Chondrocyte (in vitro differentiated cells): Measurements from ENCODE around the gene OXLD1. TPM values are rescaled to one million over a fixed set of nuclear protein-coding genes. Genes with fewer than 3 reads are reported as not detected.

Experiments used
- DNase-seq: peaks from one replicate; pipeline ENCODE4 v3.0.0; 2021; ENCODE audit warnings: mixed read lengths, low spot score
- H3K27ac Mint-ChIP-seq: one replicate; pipeline ENCODE4 v1.8.0; 2021; ENCODE audit warnings: mild to moderate bottlenecking, moderate library complexity, mixed read lengths; ENCODE audit not compliant: unreplicated experiment
- H3K27me3 Mint-ChIP-seq: 2 replicates; pipeline ENCODE4 v1.8.0; 2021; ENCODE audit warnings: low read depth, mixed read lengths
- H3K36me3 Mint-ChIP-seq: 2 replicates; pipeline ENCODE4 v1.8.0; 2021; ENCODE audit warnings: low read depth, mixed read lengths
- H3K4me1 Mint-ChIP-seq: 2 replicates; pipeline ENCODE4 v1.8.0; 2021; ENCODE audit warnings: low read depth, mild to moderate bottlenecking, mixed read lengths
- H3K4me3 Mint-ChIP-seq: one replicate; pipeline ENCODE4 v1.8.0; 2021; ENCODE audit warnings: mild to moderate bottlenecking, moderate library complexity, mixed read lengths; ENCODE audit not compliant: unreplicated experiment
- H3K9me3 Mint-ChIP-seq: 2 replicates; pipeline ENCODE4 v1.8.0; 2021; ENCODE audit warnings: low read depth, mixed read lengths
- total RNA-seq: library from RNA; stranded (reverse); gene quantifications from 3 replicates; pipeline ENCODE4 v1.2.1, GENCODE V29; 2021
- TF ChIP-seq, protein P1 (sequence below): fragments of 200-600 bp; sonication (generic); IDR thresholded peaks from 2 replicates; pipeline ENCODE4 v1.5.0; 2021; ENCODE audit warnings: antibody characterized with exemption, mild to moderate bottlenecking, moderate library complexity

OXLD1 gene
- total RNA-seq, 1 donor from 2014 or later, result 24.2 TPM

DNA sequence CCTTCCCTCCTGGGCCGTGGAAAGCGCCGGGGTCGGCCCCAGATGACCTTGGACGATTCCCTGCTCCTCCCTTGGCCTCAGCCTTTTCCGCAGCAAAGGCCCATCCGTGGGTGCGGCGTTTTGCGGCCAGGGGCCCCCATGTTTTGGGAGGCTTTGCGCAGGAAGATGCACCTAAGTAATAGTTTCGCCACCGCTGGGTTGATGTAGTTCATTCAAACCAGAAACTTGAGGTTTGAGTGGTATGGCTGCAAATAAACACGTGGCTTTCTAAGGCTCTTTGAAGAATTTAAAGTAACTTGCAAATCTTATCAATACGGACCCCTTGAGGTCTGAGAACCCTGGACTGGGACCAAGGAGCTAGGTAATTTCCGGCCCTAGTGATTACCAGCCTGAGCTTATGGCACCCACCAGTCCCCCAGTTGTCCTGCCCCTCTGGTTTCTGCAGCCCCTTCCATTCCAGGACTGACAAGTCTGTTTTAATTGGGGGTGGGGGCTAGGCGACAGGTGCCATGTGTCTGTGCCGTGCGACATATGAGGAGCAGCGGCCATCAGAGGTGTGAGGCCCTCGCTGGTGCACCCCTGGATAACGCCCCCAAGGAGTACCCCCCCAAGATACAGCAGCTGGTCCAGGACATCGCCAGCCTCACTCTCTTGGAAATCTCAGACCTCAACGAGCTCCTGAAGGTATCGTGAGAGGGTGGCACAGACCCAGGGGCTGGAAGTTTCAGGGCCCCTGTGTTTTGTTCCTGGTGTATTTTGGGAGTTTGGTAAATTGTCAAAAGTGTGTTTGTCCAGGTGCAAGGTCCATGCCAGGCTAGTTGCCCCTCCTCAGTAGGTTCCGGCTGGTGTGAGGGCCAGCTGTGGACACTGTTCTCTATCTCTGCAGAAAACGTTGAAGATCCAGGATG, 37.6 kb upstream of the OXLD1 start:
- H3K27me3 Mint-ChIP-seq, result no peaks in the 10 kb centered on the region
- H3K36me3 Mint-ChIP-seq, result peaks cover 15% of the 10 kb centered on the region
- no peaks in the 10 kb centered on the region for H3K9me3 Mint-ChIP-seq
- DNase-seq, result no peak
- peak overlapping the region; percentile 95 for H3K4me3 Mint-ChIP-seq
- TF ChIP-seq, protein P1, sequence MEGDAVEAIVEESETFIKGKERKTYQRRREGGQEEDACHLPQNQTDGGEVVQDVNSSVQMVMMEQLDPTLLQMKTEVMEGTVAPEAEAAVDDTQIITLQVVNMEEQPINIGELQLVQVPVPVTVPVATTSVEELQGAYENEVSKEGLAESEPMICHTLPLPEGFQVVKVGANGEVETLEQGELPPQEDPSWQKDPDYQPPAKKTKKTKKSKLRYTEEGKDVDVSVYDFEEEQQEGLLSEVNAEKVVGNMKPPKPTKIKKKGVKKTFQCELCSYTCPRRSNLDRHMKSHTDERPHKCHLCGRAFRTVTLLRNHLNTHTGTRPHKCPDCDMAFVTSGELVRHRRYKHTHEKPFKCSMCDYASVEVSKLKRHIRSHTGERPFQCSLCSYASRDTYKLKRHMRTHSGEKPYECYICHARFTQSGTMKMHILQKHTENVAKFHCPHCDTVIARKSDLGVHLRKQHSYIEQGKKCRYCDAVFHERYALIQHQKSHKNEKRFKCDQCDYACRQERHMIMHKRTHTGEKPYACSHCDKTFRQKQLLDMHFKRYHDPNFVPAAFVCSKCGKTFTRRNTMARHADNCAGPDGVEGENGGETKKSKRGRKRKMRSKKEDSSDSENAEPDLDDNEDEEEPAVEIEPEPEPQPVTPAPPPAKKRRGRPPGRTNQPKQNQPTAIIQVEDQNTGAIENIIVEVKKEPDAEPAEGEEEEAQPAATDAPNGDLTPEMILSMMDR, result no peak
- peaks cover 28% of the 10 kb centered on the region for H3K4me1 Mint-ChIP-seq
- H3K27ac Mint-ChIP-seq, result peak overlapping the region; percentile 54

DNA sequence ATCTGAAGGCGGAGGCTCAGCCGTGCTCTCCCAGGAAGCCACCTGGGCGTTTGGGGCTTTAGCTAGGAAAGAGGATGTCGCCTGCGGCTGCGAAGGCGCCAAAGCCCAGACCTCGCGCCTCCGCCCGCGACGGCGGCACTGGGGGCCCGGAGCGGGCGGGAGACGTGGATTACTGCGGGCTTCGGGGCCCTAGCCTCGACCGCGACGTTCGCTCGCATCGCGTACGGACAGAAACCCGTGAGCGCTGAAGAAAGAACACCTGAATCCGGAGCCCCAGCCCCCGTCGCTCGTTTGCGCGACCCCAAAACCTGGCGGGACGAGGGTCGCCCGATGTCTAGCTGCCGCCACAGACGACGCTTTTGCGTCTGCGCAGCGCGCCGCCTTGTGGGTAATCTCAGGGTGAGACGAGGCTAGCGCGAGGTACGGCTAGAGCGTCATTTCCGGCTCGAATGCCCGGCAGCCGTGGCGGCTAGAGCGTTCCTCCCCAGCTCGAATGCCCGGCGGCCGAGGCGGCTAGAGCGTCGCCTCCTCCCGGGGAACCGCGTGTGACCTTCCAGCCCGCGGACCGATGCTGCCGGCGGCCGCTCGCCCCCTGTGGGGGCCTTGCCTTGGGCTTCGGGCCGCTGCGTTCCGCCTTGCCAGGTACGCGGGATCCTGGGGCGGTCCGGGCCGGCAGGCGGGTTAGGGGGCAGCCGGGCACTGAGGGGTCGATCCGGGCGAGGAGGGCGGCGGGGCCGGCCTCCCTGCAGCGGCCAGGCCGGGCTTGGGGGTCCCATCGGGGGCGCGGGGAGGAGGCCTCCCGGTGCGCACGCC, 36.7 kb upstream of the OXLD1 start, which contains the start of gene MRPL12:
Gene MRPL12, plus strand, starts transcription at position 434 of the 813 bp plus-strand sequence. Its CDS starts 135 bp downstream, at position 569.
- Mint-ChIP-seq H3K36me3 (peaks cover 18% of the 10 kb centered on the region), H3K27me3 (no peaks in the 10 kb centered on the region), H3K9me3 (no peaks in the 10 kb centered on the region), H3K27ac (peak within 1 kb of the TSS; percentile 95), H3K4me1 (peaks cover 28% of the 10 kb centered on the region), H3K4me3 (peak within 1 kb of the TSS; percentile 95)
- TF ChIP-seq, protein P1, result peak; percentile 60
- DNase-seq, result no peak

DNA sequence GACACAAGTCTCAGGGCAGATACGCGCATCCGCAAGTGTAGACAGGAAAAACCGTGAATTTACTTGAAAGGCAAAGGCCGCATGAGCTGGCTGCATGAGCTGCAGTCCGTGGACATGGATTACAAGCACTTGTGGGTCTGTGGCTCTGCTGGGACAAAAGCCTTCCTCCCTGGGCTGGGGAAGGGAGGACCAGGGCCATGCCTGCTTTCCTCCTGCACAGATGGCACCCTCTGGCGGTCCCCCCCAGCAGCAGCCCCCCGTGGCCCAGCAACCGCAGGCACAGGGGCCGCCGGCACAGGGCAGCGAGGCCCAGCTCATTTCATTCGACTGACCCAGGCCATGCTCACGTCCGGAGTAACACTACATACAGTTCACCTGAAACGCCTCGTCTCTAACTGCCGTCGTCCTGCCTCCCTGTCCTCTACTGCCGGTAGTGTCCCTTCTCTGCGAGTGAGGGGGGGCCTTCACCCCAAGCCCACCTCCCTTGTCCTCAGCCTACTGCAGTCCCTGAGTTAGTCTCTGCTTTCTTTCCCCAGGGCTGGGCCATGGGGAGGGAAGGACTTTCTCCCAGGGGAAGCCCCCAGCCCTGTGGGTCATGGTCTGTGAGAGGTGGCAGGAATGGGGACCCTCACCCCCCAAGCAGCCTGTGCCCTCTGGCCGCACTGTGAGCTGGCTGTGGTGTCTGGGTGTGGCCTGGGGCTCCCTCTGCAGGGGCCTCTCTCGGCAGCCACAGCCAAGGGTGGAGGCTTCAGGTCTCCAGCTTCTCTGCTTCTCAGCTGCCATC, 35.1 kb upstream of the OXLD1 start:
- Mint-ChIP-seq H3K27me3 (no peaks in the 10 kb centered on the region), H3K36me3 (peaks cover 22% of the 10 kb centered on the region), H3K4me1 (peaks cover 28% of the 10 kb centered on the region), H3K9me3 (no peaks in the 10 kb centered on the region), H3K27ac (peak overlapping the region; percentile 95), H3K4me3 (peak overlapping the region; percentile 95)
- no peak for DNase-seq
- TF ChIP-seq, protein P1, result peak; percentile 18

DNA sequence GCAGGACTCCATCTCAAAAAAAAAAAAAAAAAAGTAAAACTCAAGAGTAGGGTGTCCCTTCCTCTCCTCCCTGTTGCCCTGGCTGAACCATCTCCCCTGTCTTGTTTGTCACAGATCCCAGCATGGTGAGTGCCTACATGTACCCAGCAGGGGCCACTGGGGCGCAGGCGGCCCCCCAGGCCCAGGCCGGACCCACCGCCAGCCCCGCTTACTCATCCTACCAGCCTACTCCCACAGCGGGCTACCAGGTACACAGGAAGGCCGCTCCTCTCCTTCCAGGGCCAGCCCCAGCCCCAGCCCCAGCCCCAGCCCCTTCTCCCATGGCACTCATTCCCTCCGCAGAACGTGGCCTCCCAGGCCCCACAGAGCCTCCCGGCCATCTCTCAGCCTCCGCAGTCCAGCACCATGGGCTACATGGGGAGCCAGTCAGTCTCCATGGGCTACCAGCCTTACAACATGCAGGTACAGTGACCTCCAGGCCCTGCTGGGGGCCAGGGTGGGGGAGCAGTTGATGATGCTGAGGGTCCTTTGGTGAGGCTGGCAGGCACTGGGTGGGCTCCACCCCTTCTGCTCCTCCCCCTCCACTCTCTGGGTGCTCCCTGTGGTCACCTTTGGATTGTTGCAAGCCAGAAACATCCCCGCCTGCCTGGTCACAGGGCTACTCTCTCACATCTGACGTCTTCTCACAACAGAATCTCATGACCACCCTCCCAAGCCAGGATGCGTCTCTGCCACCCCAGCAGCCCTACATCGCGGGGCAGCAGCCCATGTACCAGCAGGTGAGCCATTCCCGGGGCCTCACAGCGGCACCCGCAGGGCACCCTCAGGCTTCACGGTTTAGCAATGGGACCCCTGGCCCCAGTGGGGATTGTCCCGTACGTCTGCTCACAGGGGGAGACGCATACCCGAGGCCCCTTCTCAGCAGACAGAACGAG, 34.2 kb upstream of the OXLD1 start:
- peak overlapping the region; percentile 95 for H3K27ac Mint-ChIP-seq
- TF ChIP-seq, protein P1, result no peak
- H3K9me3 Mint-ChIP-seq, result no peaks in the 10 kb centered on the region
- H3K4me3 Mint-ChIP-seq, result no peak overlapping the region
- peaks cover 18% of the 10 kb centered on the region for H3K36me3 Mint-ChIP-seq
- no peaks in the 10 kb centered on the region for H3K27me3 Mint-ChIP-seq
- DNase-seq, result no peak
- H3K4me1 Mint-ChIP-seq, result peaks cover 28% of the 10 kb centered on the region
